M059J (cell line): Measurements from ENCODE around the gene CXXC1. TPM values are rescaled to one million over a fixed set of nuclear protein-coding genes. Genes with fewer than 3 reads are reported as not detected.
"Not testable (repeated sequence)": the region's sequence is repeated elsewhere in the genome, so short reads cannot be mapped to it uniquely, and the experiment has no call there.

Source experiments
- DNase-seq: peaks from one replicate; pipeline ENCODE4 v3.0.0-alpha.2; 2012; ENCODE audit warnings: low read depth
- total RNA-seq: library from RNA; depleted of rRNA; stranded (reverse); fragments of >200 nt; shearing (Covaris generic); gene quantifications from 2 replicates; pipeline ENCODE4 v1.2.3, GENCODE V29; 2014; rRNA removed

The CXXC1 gene
- total RNA-seq, 1 experiment from 2014 or later = 32.4 TPM

- DNase-seq = no peak
These were observed 11.9 kb downstream of the CXXC1 start for GRCh38 chr18:50275503-50276036.

GRCh38 chr18:50274941-50275340 is 12.6 kb downstream of the CXXC1 start:
- DNase-seq = no peak

- DNase-seq = no peak
These were observed 13.4 kb downstream of the CXXC1 start for GRCh38 chr18:50274044-50274442.

- DNase-seq = no peak
These were observed 14.1 kb downstream of the CXXC1 start for GRCh38 chr18:50273203-50274043.

- DNase-seq = no peak
These were observed 14.9 kb downstream of the CXXC1 start for GRCh38 chr18:50272568-50272967.

GRCh38 chr18:50268022-50268747 is 19.3 kb downstream of the CXXC1 start:
- DNase-seq = no peak

GRCh38 chr18:50266248-50266704 is 21.2 kb downstream of the CXXC1 start, which contains the start of gene CFAP53:
CFAP53 (minus strand) TSS chr18:50266495; CDS start chr18:50266404, 91 bp downstream.
- peak; percentile 87 for DNase-seq

- no peak for DNase-seq
These were observed 24.5 kb downstream of the CXXC1 start for GRCh38 chr18:50262977-50263376.

- no peak for DNase-seq
These were observed 36.6 kb downstream of the CXXC1 start for GRCh38 chr18:50250935-50251334.

- DNase-seq = no peak
These were observed 37.9 kb downstream of the CXXC1 start for GRCh38 chr18:50249576-50249975.

- DNase-seq = no peak
These were observed 39.9 kb downstream of the CXXC1 start for GRCh38 chr18:50247561-50247960.

GRCh38 chr18:50241768-50242167 is 45.7 kb downstream of the CXXC1 start:
- DNase-seq = not testable (repeated sequence)

- DNase-seq = no peak
These were observed 47.4 kb downstream of the CXXC1 start for GRCh38 chr18:50240080-50240563.

- no peak for DNase-seq
These were observed 55.1 kb downstream of the CXXC1 start for GRCh38 chr18:50232419-50232818.

Other genes with a start within 250 kb of the CXXC1 start
- 4.1 and 5.5 TPM in 2 replicates for gene MYO5B, start 92.5 kb downstream of the CXXC1 start, total RNA-seq
- gene CFAP53, start 21.2 kb downstream of the CXXC1 start, total RNA-seq = 0.15 TPM in 1 of 2 replicates, not detected in the other
- gene MBD1, start 6.2 kb downstream of the CXXC1 start, total RNA-seq = 64.0 and 64.1 TPM in 2 replicates
- gene SKA1, start 87.4 kb upstream of the CXXC1 start, total RNA-seq = 37.5 and 51.7 TPM in 2 replicates